Fibroblast of lung (primary cell): ENCODE results near the gene CATSPERE. TPM values are rescaled to one million over a fixed set of nuclear protein-coding genes. Genes with fewer than 3 reads are reported as not detected.

Source experiments
- DNase-seq, 2 donors: peaks; one replicate each; pipeline versions ENCODE4 v3.0.0 to v3.0.0-alpha.2; 2010; ENCODE audit warnings: low read depth in 2 of 2
- H2AFZ ChIP-seq: 2 replicates; pipeline ENCODE4 v1.5.1; 2012; ENCODE audit warnings: low read length, control low read depth, inconsistent platforms
- H3K27ac ChIP-seq: 2 replicates; pipeline ENCODE4 v1.5.1; 2011; ENCODE audit warnings: low read length, control low read depth; ENCODE audit not compliant: insufficient read depth
- H3K27me3 ChIP-seq: 2 replicates; pipeline ENCODE4 v1.5.1; 2011; ENCODE audit warnings: mild to moderate bottlenecking, low read length; ENCODE audit not compliant: control insufficient read depth, insufficient read depth
- H3K36me3 ChIP-seq: 2 replicates; pipeline ENCODE4 v1.5.1; 2011; ENCODE audit warnings: low read length; ENCODE audit not compliant: control insufficient read depth, insufficient read depth
- H3K4me1 ChIP-seq: 2 replicates; pipeline ENCODE4 v1.5.1; 2011; ENCODE audit warnings: low read length; ENCODE audit not compliant: control insufficient read depth, insufficient read depth; ENCODE audit errors: extremely low read depth
- H3K4me2 ChIP-seq: 2 replicates; pipeline ENCODE4 v1.5.1; 2011; ENCODE audit warnings: low read length, control low read depth; ENCODE audit not compliant: insufficient read depth; ENCODE audit errors: extremely low read depth
- H3K4me3 ChIP-seq, 4 experiments: fragments of 200-600 bp in 1 of 4; sonication (generic) in 1 of 4; replicated peaks in 1 of 4; 2 replicates each; pipeline ENCODE4 v1.5.1; 2011 to 2016; ENCODE audit warnings: low read length in 4 of 4, low read depth in 3 of 4, mild to moderate bottlenecking in 3 of 4, control low read depth in 2 of 4, inconsistent platforms in 1 of 4, mixed read lengths in 1 of 4; ENCODE audit not compliant: insufficient read depth in 1 of 4; ENCODE audit errors: control extremely low read depth in 1 of 4
- H3K79me2 ChIP-seq: 2 replicates; pipeline ENCODE4 v1.5.1; 2012; ENCODE audit warnings: mild to moderate bottlenecking, low read length, inconsistent platforms; ENCODE audit not compliant: control insufficient read depth, insufficient read depth
- H3K9ac ChIP-seq: 2 replicates; pipeline ENCODE4 v1.5.1; 2011; ENCODE audit warnings: mild to moderate bottlenecking, low read length, control low read depth; ENCODE audit not compliant: insufficient read depth
- H3K9me3 ChIP-seq: 2 replicates; pipeline ENCODE4 v1.5.1; 2012; ENCODE audit warnings: low read depth, low read length; ENCODE audit not compliant: control insufficient read depth, insufficient read depth
- H4K20me1 ChIP-seq: 2 replicates; pipeline ENCODE4 v1.5.1; 2011; ENCODE audit warnings: low read length; ENCODE audit not compliant: control insufficient read depth, insufficient read depth; ENCODE audit errors: extremely low read depth
- EZH2 ChIP-seq: IDR thresholded peaks from 2 replicates; pipeline ENCODE4 v1.5.1; 2012; ENCODE audit warnings: low read length, control low read depth, mild to moderate bottlenecking; ENCODE audit errors: missing control alignments
- polyA plus RNA-seq, 2 donors: library from polyadenylated mRNA; depleted of rRNA in 1 of 2; stranded (reverse) in 1 of 2; unstranded in 1 of 2; fragments of >200 nt; gene quantifications; 2 replicates each; pipeline ENCODE4 v1.2.1, GENCODE V29; 2011 to 2012; ENCODE audit warnings: missing spikeins in 1 of 2
- total RNA-seq: library from RNA; depleted of rRNA; stranded (reverse); fragments of >200 nt; gene quantifications from 2 replicates; pipeline ENCODE4 v1.2.1, GENCODE V29; 2014
- TF ChIP-seq, protein P1 (sequence below), 2 donors: IDR thresholded peaks in 1 of 2; conservative IDR thresholded peaks in 1 of 2; 1 replicate in 1 of 2; 2 replicates in 1 of 2; pipeline ENCODE4 v1.5.1; 2011 to 2012; ENCODE audit warnings: low read length in 2 of 2, control low read depth in 1 of 2, inconsistent platforms in 1 of 2, low read depth in 1 of 2, mild to moderate bottlenecking in 1 of 2

Gene CATSPERE
- total and polyA plus RNA-seq, 2 donors (not counting 1 experiment from before 2014, with no cell fraction given) = 0.59 to 0.99 TPM

DNA sequence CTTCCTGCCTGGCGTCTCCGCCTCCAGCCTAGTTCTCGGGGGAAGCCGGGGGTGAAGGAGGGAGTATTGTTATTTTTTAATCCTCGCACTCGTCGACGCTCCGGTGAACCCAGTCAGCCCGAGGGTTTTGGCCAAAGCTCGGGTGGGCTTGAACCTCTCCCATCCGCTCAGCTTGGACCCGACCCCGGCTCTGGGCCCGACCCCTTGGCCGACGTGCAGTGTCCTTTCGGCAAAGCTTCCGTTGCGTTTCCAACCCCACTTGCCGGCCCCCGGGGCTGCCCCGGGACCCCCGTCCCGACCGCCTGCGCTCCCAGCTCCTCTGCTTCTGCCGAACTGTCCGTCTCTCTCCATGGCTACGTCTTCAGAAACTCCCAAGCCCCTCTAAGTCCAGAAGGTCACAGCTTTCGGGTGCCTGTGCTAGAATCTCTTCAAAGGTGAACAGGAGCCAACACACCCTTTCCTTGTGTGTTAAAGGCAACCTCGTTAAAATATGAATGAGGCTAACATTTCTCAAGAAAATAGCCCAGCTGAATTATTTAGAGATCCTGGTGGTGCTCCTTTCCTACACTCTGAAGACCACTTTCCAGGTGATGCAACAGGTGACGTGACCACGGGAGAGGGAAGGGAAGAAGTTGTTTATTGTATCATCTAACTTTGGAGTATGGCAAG lies 192.5 kb downstream of the CATSPERE start:
- H3K27me3 ChIP-seq = no peaks in the 10 kb centered on the region
- peak in 1 of 2 donors; percentile 21 for DNase-seq
- TF ChIP-seq EZH2 = no peak
- TF ChIP-seq, protein P1, sequence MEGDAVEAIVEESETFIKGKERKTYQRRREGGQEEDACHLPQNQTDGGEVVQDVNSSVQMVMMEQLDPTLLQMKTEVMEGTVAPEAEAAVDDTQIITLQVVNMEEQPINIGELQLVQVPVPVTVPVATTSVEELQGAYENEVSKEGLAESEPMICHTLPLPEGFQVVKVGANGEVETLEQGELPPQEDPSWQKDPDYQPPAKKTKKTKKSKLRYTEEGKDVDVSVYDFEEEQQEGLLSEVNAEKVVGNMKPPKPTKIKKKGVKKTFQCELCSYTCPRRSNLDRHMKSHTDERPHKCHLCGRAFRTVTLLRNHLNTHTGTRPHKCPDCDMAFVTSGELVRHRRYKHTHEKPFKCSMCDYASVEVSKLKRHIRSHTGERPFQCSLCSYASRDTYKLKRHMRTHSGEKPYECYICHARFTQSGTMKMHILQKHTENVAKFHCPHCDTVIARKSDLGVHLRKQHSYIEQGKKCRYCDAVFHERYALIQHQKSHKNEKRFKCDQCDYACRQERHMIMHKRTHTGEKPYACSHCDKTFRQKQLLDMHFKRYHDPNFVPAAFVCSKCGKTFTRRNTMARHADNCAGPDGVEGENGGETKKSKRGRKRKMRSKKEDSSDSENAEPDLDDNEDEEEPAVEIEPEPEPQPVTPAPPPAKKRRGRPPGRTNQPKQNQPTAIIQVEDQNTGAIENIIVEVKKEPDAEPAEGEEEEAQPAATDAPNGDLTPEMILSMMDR (conservative IDR thresholded peaks at IDR 0.05 in 1 of 2, IDR thresholded peaks at IDR 0.05 in 1 of 2; ENCODE audit: low read depth in 1 of 2, low read length in 2 of 2) = no peak
- no peaks in the 10 kb centered on the region for H3K9me3 ChIP-seq
- H3K9ac ChIP-seq = peak overlapping the region; percentile 80
- peak overlapping the region; percentile 82 for H3K27ac ChIP-seq
- H3K36me3 ChIP-seq = peaks cover 2% of the 10 kb centered on the region
- peak overlapping the region; percentile 60 for H3K4me2 ChIP-seq
- no peak overlapping the region for H2AFZ ChIP-seq
- H4K20me1 ChIP-seq = no peaks in the 10 kb centered on the region
- H3K4me1 ChIP-seq = peaks cover 4% of the 10 kb centered on the region
- peak overlapping the region; percentile 70 to 97 (median 85) for H3K4me3 ChIP-seq
- peaks cover 45% of the 10 kb centered on the region for H3K79me2 ChIP-seq

DNA sequence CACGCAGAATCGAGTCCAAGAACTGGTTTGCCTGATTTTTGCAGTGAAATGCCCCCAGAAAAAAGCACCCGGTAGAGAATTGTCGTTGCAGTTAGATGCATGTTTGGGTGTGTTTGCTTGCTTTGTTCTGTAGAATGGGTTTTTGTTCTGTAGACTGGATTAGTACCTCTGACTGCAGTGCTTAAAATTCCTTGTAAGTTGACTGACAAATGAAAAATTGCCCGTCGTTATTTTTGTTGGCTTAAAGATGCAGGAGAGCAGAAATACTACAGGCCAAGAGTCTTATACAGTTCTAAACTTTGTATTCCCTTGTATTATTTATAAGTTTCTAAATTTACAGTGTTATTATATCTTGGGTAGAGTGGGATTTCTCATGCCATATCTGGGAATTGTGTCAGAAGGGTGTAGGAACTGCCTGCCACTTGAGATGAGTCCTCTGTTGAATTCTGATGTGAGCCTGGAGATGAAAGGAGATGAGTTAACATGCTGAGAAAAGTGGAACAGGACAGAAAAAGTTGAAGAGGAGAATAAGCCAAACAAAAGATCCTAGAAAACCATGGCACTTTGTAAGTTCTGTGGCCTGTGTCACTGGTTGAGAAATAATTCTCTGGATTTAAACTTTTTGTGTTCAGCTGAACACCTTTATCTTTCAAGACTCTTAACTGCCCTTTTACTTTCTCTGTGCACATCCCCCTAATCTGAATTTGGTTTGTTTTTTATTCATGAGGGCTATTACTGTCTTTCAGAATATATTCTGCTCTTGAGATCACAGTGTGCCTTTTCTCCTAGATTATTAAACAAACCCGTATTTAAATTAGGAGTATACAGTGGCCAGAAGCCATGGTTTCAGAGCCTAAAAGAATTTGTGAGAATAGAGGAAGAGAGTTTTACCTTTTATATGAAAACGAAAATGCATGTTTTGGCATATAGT lies 193.3 kb downstream of the CATSPERE start:
- Histone ChIP-seq H3K4me2 (peak overlapping the region; percentile 60), H3K9ac (no peak overlapping the region), H3K4me1 (peaks cover 4% of the 10 kb centered on the region), H2AFZ (no peak overlapping the region), H3K4me3 (peak overlapping the region; percentile 70 to 97 (median 85)), H3K79me2 (peaks cover 47% of the 10 kb centered on the region), H3K36me3 (peaks cover 2% of the 10 kb centered on the region), H3K27ac (peak overlapping the region; percentile 82), H3K9me3 (no peaks in the 10 kb centered on the region), H3K27me3 (no peaks in the 10 kb centered on the region), H4K20me1 (no peaks in the 10 kb centered on the region)
- DNase-seq = peak in 1 of 2 donors; percentile 15
- TF ChIP-seq, protein P1 (conservative IDR thresholded peaks at IDR 0.05 in 1 of 2, IDR thresholded peaks at IDR 0.05 in 1 of 2; ENCODE audit: low read depth in 1 of 2, low read length in 2 of 2) = no peak

DNA sequence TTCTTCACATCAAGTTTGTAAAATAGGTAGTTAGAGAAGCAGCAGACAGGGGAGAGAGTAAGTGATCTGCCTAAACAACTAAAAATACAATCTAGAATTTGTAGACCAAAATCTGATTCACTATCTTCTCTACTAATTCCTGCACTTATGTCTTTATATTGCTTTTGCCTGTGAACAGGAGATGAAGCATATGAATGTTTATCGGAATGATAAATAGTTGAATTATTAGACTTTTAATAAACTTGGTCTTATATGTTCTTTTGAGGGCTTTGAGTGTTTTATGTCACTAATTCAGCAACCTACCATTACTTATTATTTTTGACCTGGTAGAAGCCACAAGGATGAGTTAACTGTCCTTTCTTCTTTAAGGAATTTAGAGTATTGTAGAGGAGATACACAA lies 194.1 kb downstream of the CATSPERE start:
- no peaks in the 10 kb centered on the region for H3K9me3 ChIP-seq
- peaks cover 4% of the 10 kb centered on the region for H3K4me1 ChIP-seq
- no peak overlapping the region for H3K9ac ChIP-seq
- TF ChIP-seq, protein P1 (conservative IDR thresholded peaks at IDR 0.05 in 1 of 2, IDR thresholded peaks at IDR 0.05 in 1 of 2; ENCODE audit: low read depth in 1 of 2, low read length in 2 of 2) = no peak
- TF ChIP-seq EZH2 = no peak
- no peak overlapping the region for H3K27ac ChIP-seq
- H3K27me3 ChIP-seq = no peaks in the 10 kb centered on the region
- no peak overlapping the region for H2AFZ ChIP-seq
- peak overlapping the region in 3 of 4 experiments; percentile 12 to 97 (median 74) for H3K4me3 ChIP-seq
- H4K20me1 ChIP-seq = no peaks in the 10 kb centered on the region
- no peak for DNase-seq
- peaks cover 2% of the 10 kb centered on the region for H3K36me3 ChIP-seq
- H3K4me2 ChIP-seq = peak overlapping the region; percentile 60
- H3K79me2 ChIP-seq = peaks cover 54% of the 10 kb centered on the region
